GM18519 (cell line): ENCODE measurements around the gene ANGPTL1.
"Not testable (repeated sequence)": the region's sequence is repeated elsewhere in the genome, so short reads cannot be mapped to it uniquely, and the experiment has no call there.

Experiments
- ATAC-seq: cut with Tn5 transposase; IDR thresholded peaks from one replicate; pipeline ENCODE4 v1.9.1; 2021; ENCODE audit warnings: mild to moderate bottlenecking, moderate library complexity; ENCODE audit not compliant: unreplicated experiment, low FRiP score

ANGPTL1 gene

DNA sequence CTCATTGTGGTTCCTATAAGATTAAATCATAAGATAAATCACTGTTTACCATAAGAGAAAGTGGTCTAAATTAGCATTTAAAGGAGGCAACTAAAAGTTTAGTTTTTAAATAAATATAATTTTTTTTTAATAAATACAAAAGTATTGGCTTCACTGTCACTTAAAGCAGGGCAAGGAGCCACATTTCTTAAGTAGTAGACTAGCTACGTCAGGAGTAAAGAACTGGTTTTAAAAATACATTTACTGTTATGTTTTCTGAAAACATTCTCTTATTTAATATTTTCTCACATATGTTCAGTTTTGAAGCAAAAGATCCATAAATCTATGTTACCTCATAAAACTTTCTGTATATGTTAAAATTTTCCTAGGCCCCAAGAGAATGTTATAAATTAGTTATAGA lies 2.2 kb downstream of the ANGPTL1 start:
- ATAC-seq: no peak

DNA sequence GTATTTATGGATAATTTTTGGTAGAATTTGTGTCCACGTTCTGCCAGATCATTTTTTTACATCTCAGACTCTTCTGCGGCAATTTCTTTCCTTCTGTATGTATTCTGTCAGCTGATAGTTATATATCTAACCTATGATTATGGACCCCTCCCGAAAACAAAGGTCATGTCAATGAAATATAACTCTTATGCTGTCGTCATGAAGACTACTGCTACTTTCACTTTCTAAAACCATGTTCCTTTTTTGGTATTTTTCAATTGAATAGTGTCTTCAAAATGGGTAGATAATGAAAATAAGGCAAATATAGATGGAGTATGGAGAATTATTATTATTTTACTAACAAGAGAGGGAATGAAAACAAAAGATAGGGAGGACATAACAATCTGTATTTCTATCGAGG lies 3.2 kb downstream of the ANGPTL1 start:
- ATAC-seq: no peak

DNA sequence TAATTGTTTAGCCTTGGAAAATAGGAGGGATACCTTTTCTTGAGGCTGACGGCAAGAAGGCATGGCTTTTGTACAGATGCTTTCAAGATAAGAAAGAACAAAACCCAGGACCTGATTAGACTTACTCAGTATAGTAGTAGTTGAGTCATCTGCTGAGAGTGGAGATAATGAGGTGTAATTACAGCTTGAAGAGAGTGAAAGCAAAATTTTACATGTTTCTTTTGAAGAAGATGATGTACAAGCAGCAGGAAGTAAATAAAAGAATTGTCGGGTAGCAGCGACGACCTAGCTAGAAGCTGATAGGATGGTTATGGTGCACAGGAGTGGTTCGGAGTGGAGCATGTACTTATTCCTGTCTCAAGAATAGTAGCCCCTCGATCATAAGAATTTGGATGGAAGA lies 6.6 kb downstream of the ANGPTL1 start:
- ATAC-seq: no peak

DNA sequence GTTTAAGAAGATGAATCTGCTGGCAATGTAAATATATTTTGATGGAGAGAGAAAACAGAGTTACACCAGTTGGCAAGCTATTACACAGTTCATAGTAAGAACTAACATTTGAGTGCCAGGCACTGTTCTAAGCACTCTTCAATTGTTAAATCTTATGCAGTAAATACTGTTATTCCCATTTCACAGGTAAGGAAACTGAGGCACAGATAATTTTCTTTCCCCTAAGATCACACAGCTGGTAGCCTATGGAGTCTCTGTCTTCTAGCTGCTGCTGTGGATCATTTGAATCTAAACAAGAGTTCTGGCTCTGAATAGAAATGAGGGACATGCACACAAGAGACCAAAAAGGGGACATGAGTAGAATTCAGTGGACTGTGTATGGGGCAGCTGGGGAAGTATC lies 8.0 kb downstream of the ANGPTL1 start:
- no peak for ATAC-seq

DNA sequence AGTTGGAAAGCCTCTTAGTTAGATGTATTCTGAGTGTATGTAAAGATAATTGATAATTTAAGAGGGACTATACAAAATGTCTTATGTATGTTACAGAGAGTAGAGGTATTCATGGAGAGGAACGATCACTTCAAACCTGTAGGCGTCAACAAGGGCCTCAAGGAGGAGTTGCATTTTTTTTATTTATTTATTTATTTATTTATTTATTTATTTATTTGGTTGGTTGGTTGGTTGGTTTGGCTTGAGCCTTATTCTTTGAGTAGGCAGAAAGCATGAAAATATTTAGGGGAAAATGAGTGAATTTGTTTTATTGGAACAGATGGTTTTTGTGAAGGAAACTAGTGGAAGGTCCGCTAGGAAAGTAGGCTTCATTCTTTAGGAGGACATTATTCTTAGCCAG lies 8.5 kb downstream of the ANGPTL1 start:
- ATAC-seq: no peak

DNA sequence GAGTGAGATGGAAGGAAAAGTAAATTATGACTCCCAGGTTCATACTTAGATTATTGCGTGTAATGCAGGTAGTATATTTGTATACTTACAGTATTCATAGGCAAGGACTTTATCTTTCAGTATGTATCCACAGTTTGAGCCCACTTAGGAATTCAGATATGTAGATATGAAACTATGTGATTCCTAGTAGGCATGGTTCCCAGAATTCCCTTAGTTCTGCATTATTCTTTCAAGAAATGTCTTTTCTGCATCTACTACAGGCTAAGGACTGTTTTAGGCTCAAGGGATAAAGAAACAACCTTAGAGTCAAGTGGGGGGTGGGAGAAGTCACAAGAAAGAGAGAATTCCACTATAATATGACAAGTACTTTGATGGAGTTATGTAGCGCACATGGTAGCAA lies 13.8 kb downstream of the ANGPTL1 start:
- ATAC-seq: no peak

DNA sequence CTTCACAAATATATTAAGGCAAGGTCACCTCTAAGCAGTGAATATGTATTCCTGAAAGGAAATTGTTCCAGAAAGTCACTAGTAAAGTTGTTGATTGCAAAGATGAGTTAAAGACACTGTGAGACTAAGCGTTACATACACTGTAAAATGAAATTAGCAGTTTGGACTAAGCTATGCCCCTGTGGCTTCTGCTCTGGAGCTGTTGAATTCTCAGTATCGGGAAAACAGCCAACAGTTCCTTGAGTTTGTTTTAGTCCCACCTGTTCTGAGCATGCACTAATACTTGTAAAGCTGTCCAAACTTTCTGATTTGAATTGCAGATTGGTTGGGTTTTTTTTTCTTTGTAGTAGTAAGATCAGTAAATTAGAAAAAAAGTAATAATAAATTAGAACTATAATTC lies 21.0 kb downstream of the ANGPTL1 start:
- ATAC-seq: no peak

DNA sequence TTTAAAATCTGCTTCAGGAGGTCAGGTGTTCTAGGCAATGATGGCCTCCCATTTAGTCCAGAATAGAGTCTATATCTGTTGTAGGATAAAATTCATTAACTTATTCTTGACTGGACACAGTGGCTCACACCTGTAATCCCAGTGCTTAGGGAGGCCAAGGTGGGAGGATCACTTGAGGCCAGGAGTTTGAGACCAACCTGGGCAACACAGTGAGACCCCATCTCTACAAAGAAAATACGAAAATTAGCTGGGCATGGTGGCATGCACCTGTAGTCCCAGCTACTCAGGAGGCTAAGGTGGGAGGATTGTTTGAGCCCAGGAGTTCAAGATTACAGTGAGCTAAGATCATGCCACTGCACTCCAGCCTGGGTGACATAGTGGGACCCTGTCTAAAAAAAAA lies 23.0 kb downstream of the ANGPTL1 start:
- not testable (repeated sequence) for ATAC-seq

DNA sequence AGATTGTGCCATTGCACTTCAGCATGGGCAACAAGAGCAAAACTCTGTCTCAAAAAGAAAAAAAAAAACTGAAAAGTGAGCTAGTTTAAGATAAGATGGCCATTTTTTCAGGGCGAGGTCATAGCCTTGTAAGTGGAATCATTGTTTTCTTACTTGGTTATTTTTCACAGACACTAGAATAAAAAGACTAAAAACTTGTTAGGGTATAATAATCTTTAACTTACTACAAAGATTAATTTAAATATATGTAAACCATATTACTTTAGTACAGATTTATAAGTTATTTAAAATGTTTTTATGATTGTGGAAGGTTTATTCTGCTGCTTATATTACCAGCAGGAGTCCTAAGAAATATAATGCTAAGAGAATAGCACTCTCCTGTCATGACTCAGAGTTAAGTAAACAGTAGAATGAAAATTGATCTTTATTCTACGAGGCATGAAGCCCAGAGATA lies 23.5 kb downstream of the ANGPTL1 start:
- ATAC-seq: no peak

DNA sequence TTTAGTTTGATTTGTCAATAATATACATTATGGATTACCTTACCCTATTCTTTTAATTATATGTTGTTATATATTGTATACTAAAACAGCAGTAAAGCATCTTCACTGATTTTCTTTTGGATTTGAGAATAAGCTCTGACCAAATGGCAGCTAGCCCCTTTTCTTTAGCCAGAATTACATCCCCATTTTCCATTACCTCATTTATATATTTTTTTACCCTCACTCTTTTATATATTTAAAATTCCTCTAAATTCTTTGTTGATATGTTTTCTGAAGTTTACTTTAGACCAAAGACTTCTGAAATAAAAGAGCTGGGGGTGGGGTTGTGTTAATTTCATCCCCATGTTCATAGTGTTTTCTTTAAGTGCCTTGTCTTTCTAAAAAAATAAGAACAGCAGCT lies 24.6 kb downstream of the ANGPTL1 start:
- no peak for ATAC-seq

DNA sequence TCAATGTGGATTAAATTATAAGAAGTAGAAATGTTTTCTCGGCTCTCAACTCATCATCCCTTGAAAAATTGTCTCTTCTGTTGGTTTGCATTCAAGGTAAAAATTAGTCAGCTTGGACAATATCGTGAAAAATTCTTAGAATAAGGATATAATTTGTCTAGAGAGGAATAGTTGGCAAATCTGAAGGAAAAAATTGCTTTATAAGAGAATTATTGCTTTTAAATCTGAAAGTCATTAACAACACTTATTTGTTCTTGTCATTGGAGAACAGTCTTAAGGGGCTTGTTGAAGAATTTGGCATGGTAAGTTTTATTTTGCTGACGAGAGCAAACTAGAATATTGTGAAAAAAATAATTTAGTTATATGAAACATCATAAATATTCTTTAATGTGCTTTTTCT lies 26.4 kb downstream of the ANGPTL1 start:
- ATAC-seq: no peak

DNA sequence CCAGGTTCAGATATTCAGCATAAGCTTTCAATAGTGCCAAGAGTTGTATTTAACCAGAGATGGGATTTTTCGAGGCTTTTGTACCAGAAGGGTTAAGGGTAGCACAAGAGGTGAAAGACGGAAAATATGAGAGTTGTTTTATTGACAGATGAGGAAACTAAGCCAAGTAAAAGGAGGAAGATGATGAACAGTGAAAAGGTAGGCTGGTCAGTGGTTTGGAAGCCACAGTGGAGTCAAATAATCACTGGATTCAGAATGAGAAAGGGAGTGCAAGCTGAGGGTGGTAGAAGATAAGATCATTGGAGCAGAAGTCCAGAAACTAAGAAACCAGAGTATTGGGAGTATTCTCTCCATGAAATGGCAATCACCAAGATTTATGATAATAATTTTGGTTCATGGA lies 45.7 kb downstream of the ANGPTL1 start:
- ATAC-seq: no peak

DNA sequence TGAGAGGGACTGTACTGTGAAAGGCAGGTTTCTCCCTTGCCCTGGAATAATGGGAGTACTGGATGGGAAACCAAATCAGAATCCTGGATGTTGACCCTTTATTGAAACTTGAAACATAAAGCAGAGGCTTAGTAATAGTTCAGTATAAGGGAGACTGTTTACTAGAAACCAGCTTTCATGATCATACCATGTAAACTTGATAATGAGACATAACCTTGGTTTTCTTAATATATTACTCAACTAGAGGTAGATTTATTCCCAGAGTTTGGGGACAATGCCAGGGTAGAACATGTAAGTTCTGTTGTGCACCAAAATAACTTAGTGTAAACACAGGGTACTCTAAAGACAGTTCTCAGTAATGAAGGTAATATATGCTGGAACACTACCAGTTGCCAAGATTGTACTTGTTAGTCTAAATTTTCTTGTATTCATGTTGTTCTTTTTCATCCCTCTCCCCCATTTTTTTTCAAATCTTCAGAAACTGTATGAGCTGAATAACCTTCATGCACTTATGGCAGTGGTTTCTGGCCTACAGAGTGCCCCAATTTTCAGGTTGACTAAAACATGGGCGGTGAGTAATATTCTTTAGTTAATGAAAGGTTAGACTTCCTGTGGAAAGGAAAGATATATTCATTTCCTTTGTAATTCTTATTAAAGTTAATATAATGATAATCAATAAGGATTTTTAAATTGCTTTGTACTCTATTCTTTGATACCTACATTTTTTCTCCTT lies 49.6 kb downstream of the ANGPTL1 start:
- no peak for ATAC-seq

DNA sequence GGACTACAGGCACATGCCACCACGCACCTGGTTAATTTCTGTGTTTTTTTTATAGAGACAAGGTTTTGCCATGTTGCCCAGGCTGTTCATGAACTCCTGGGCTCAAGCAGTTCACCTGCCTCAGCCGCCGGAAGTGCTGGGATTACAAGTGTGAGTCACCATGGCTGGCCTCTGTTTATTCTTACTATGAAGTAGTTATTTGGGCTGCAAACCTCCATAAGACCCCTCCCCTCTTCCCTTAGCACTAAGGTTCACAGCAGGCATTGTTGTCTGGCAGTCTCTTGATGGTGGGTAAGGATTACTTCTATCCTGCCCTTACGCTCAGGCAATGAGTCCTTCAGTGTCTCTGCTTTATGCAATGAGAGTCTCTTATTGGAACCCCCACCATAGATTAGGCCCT lies 51.8 kb downstream of the ANGPTL1 start:
- no peak for ATAC-seq

DNA sequence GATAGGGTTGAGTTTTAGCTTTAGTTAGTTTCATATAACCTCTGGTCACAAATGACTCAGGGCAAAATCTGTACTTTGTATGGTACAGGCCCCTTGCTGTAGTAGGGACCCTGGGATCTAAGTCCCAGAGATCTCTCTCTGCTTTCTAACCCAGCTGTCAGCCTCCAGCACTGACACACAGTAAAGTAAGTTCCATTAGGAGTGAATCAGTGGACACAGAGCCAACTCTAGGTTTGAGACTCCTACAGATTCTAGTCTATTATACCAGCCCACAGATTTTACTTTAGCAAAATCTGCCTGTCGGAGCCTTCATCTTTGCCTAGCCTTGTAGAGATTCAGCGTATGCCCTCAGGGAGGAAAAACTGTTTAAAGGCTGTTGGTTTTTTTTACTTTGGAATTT lies 52.5 kb downstream of the ANGPTL1 start:
- no peak for ATAC-seq

DNA sequence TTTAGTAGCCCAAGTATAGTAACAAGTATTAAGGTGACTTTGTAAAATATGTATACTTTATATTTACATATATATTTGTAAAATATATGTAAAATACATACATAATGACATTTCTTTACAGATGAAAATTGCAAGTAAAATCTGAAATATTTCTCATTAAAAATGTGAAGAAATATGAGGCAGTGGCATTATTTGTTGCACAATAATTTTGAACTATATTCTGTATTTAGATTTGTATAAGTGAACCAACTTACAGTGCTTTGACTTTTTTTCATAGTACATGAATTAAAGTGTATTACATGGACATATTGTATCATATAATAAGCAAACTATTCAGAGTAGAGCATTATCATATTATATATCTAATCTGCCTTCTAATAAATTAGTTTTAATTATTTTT lies 60.3 kb downstream of the ANGPTL1 start:
- ATAC-seq: no peak

DNA sequence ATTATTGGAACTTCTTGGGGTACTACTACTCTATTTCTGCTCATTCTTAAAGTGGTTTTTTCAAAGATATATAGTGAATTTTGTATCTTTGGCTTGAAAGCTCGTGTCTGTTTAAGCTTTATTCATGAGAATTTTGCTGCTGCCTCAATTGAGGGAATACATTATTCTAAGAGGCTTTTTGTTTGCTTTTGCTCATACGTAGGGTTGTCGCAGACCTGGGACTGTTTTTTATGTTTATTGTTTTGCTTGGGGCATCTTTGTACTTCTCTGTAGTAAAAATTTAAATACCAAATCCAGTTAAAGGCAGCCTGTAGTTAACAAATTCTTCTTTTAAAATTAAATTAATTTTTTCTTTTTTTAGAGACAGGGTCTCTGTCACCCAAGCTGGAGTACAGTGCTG lies 62.3 kb downstream of the ANGPTL1 start:
- ATAC-seq: no peak

DNA sequence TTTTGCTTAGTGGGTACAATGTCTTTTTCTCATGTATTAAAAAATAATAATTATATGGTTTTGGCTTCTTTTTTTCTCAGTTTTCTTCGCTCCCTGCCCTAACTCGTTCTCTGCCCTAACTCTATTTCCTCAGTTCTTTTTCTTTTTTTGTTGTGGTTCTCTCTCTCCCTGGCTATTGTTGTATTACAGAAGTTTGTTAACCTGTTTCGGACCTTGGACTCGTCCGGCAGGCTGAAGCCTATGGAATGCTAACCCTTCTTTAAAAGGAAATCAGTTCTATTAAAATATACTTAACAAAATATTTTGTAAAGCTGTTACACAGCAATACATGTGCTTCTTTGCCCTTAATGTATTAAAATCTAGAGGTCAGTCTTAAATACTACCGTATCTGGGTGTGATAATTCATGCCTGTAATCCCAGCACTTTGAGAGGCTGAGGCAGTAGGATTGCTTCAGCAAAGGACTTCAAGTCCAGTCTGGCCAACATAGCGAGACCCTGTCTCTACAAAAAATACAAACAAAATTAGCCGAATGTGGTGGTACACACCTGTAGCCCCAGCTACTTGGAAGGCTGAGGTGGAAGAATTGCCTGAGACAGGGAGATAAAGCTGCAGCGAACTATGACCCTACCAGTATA lies 64.1 kb downstream of the ANGPTL1 start:
- ATAC-seq: no peak

DNA sequence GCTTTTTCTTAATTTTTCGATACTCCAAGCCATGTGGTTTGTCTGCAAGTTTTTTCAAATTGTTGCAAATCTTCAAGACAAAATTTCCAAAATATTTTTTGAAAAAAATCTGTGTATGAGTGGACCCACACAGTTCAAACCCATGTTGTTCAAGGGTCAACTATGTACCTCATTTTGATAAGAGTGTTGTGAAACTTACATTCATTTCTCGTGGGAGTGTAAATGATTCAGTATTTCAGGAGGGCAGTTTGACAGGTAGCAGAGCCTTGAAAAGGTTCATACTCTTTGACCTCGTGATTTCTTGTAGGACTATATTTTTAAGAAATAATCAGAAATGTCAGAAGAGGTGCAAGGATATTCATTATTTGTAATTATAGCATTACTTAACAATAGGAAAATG lies 68.0 kb downstream of the ANGPTL1 start:
- ATAC-seq: no peak
